HG02678 (cell line): Measurements from ENCODE around the gene TRIM10.
"Not testable (repeated sequence)": the region's sequence is repeated elsewhere in the genome, so short reads cannot be mapped to it uniquely, and the experiment has no call there.

ENCODE experiments used
- ATAC-seq: cut with Tn5 transposase; IDR thresholded peaks from one replicate; pipeline ENCODE4 v1.9.1; 2021; ENCODE audit warnings: mild to moderate bottlenecking, moderate library complexity; ENCODE audit not compliant: unreplicated experiment

Gene TRIM10

GRCh38 chr6:30130887-30131862 lies 29.8 kb downstream of the TRIM10 start:
- peak; percentile 65 for ATAC-seq

- ATAC-seq = no peak
Observed at GRCh38 chr6:30130179-30130679, 30.8 kb downstream of the TRIM10 start.

GRCh38 chr6:30129265-30130178 lies 31.5 kb downstream of the TRIM10 start:
- ATAC-seq = no peak

- ATAC-seq = no peak
Observed at GRCh38 chr6:30127238-30128093, 33.5 kb downstream of the TRIM10 start.

GRCh38 chr6:30122515-30122914 lies 38.5 kb downstream of the TRIM10 start:
- no peak for ATAC-seq

GRCh38 chr6:30121446-30122366 lies 39.3 kb downstream of the TRIM10 start:
- ATAC-seq = no peak

- not testable (repeated sequence) for ATAC-seq
Observed at GRCh38 chr6:30118691-30119090, 42.3 kb downstream of the TRIM10 start.

GRCh38 chr6:30116724-30117123 lies 44.3 kb downstream of the TRIM10 start:
- ATAC-seq = no peak

GRCh38 chr6:30113841-30114240 lies 47.2 kb downstream of the TRIM10 start:
- ATAC-seq = no peak

- ATAC-seq = no peak
Observed at GRCh38 chr6:30113003-30113759, 47.8 kb downstream of the TRIM10 start, which contains the start of gene TRIM31. TRIM31 (minus strand) TSS chr6:30113090; CDS start chr6:30112805, 285 bp downstream.

- no peak for ATAC-seq
Observed at GRCh38 chr6:30112402-30112994, 48.5 kb downstream of the TRIM10 start.

- ATAC-seq = no peak
Observed at GRCh38 chr6:30111266-30111856, 49.6 kb downstream of the TRIM10 start.

GRCh38 chr6:30104661-30105060 lies 56.4 kb downstream of the TRIM10 start:
- ATAC-seq = no peak

GRCh38 chr6:30103872-30104179 lies 57.2 kb downstream of the TRIM10 start:
- no peak for ATAC-seq

- ATAC-seq = peak; percentile 59
Observed at GRCh38 chr6:30102970-30103871, 57.8 kb downstream of the TRIM10 start.

GRCh38 chr6:30102414-30102969 lies 58.5 kb downstream of the TRIM10 start:
- no peak for ATAC-seq
